HG03175 (cell line): ENCODE data around the gene SND1.
"Not testable (repeated sequence)": the region's sequence is repeated elsewhere in the genome, so short reads cannot be mapped to it uniquely, and the experiment has no call there.

Experiments
- ATAC-seq: cut with Tn5 transposase; IDR thresholded peaks from one replicate; pipeline ENCODE4 v1.9.1; 2021; ENCODE audit warnings: mild to moderate bottlenecking, moderate library complexity; ENCODE audit not compliant: unreplicated experiment

SND1 gene

DNA sequence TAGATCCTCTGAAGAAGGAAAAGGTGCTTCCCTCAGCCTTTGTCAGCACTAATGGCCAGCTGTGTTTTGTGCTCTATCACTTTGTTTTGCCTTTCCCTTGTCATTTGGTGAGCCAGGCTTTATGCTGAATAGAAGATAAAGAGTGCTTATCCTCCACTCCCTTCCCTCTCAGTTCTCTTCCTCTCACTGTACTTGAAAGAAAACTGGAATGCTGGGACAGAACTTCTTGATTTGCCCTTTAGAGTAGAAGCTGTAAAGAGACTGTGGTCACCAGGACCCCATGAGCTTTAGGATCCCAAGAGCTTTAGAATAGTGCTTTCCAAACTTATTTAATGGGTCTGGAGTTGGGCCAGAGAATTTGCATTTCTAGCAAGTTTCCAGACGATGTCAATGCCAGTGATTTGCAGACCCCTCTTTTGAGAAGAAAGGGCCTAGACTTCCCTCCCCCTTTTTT is 297.8 kb downstream of the SND1 start:
- no peak for ATAC-seq

DNA sequence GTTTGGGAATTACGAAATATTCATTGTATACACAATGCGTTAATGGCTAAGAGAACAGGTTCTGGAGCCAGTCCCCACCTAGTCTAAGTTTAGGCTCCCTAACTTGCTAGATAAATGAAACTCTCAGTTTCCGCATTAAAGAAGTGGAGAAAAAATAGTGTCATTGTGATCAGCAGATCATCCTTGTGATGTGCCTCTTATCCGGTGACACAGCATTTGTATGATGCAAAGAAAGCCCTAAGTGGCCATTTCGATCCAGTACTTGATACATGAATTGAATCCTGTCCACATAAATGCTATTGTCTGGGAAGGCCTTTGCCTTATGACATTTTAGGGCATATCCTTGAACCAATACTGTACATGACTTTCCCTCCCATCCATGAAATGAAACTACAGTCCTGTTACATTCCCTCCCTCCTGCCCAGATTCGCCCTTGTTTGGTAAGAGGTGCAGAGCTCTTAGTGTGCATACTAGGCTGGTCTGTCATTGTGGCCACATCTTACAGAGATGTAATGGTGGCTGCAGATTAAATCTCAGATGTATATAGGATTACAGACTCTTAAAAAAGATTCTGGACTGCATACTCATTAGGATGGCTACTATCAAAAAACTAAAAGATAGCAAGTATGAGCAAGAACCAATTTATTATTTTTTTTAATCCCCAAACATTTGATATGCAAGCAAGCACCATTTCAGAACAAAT is 298.4 kb downstream of the SND1 start:
- ATAC-seq, result no peak

DNA sequence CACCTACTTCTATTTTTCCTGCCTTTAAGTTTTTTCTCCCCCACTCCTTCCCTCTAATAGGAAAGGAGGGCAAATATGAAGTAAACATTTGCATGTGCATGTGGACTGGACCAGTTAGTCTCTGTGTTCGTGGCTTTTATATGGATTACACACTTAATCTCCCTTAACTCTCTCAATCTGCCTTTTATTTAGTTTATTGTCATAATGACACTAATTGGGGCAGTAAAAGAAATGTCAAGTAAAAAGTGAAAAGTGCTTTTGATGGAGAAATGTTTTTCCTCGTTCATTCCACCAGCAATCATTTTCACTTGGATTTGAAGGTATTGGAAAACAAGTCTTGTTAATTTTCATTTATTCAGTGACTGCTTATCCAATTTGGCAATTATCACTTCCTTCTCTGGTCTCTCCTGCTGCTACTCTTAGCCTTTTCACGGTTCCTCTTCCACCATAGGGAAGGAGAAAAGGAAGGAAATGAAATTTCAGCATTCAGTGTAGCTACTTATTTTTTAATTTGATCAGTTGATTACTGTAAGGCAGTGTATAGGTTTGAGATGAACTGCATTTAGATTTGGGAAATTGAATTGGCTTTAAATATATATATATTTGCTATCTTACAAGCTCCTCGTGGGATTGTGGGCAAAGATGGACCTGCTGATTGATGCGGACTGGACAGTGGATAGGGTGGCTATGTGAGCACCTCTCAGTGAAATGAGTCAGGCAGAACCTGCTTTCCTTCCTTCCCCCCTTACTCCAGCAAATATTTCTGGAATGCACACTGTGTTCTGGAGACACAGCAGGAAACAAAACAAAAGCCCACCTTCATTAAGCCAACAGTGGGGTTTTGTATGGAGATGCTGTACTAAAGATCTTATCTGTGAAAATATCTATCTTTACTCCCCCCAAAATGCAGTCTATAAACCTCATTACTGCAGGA is 301.7 kb downstream of the SND1 start:
- no peak for ATAC-seq

DNA sequence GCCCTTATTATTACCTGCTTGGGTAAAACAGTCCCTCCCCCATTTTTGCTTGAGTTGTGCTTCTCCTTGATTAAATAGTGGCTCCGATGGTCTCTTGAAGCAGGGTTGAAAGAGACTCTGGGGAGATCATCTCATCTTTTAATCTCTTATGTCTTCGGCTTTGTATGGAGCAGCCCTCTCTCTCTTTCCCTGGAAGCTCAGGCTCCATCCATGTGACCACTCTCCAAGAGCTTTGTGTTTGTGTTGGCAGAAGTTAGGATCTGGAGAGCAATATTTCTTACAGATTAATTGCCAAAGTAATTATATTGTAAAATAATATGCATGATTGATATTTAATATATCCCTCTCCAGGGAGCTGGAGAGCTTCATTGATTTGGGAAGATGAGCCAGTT is 302.4 kb downstream of the SND1 start:
- ATAC-seq, result no peak

DNA sequence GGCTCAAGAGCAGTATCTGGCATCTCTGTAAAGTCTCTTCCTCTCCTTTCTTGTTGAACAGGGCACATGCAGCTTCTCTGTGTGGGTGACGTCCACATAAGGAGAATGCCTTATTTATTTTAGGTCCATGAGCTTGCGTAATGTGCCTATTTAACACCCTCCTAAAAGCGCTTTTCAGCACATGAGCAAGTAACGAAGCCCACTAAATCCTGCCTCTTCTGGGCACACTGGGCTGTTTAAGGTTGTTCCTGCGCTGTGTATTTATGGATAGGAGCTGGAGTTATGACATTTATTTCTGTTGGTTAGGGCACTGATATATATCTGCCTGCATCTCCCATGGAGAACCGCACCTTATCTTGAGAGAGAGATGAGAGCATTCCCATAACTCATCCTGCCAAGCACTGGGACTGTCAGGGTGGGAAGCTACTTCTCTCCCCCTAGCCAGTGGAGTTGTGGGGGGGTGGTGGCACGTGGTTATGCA is 303.1 kb downstream of the SND1 start:
- no peak for ATAC-seq

DNA sequence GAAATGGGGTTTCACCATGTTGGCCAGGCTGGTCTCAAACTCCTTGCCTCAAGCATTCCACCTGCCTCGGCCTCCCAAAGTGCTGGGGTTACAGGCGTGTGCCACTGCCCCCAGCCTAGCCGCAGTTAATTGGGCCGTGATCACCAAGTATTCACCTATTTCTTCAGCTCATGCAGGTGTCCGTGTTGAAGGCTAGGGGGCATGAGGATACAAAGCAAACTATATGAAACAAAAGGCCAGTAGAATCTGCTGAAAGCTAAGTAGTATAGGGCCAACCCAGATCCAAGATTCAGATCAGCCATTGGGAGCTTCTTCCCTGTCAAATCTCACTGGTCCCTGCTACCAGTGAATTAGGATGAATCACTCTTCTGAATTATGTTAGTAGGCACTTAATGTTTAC is 305.9 kb downstream of the SND1 start:
- ATAC-seq, result no peak

DNA sequence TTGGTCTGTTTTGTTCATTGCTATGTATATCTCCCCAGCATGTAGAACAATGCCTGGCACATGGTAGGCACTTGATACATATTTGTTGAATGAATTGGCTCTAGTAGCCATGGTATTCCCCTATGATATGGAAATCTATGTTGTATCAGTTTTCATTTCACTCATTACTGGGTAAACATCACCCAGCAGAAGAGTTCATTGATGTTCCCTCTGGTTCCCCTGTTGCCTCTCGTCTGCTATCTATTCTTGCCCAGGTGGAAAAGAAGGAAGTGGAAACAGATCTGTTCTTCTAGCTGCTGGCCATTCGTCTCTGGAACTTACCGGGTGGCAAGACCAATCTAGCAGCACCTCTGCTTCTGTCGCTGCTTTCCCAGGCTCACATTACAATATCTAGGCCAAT is 307.8 kb downstream of the SND1 start:
- ATAC-seq, result no peak

DNA sequence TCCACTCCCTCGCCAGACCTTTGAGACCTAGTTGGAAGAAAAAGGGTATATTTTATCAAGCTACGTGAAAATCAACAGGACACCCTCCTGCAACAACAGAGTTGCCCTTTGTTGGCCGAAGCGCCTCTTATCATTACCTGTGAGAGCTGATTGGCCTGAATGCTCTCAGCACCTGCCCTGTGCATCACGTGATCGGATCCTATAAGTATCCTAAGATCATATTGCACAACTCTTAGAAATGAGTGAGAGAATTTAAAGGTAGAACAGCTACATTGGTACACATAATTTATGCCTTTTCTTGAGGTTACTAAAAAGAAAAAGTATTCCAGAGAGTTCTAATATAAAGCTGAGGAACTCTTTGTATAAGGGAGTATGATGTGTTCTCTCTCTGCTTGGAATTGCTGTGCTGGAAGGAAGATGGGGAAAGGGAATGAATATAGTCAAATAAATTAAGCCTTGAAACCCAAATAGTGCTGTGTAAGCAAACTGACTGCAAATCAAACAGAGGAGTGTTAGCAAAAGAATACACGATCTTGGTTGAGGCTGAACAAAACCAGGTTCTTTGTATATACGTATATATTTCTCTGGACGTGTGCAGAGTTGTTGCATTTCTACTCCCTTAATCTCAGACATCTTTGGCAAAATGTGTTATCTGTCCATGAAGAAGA is 309.9 kb downstream of the SND1 start:
- no peak for ATAC-seq

DNA sequence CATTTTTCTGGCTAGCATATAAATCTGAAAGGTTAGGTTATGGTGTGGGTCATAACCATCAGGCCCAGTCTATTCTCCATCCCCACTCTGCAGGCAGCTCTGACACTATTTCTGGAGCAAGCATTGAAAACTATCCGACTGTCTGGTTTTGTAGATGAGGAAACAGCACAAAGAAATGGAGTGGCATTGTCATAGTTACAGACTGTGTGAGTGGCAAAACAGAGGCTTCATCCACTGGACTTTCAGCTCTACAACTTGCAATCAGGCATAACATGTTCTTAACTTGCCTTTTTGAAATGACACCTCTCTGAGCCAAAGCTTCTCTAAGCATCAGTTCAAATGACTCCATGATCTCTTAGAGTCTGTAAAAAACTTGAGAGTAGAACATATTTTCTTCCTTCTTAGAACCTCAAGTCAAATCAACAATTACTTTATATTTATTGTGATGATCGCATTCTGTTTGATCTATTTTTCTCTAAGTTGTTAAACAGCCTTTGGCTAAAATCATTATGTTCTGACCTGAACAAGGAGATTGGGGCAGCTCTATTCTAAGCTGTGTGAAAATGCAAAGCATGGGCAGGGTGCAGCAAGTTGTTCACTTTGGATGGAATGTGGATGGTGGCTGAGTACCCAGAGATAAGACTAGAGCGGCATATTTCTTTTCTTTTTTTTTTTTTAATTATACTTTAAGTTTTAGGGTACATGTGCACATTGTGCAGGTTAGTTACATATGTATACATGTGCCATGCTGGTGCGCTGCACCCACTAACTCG is 310.8 kb downstream of the SND1 start:
- ATAC-seq, result no peak

DNA sequence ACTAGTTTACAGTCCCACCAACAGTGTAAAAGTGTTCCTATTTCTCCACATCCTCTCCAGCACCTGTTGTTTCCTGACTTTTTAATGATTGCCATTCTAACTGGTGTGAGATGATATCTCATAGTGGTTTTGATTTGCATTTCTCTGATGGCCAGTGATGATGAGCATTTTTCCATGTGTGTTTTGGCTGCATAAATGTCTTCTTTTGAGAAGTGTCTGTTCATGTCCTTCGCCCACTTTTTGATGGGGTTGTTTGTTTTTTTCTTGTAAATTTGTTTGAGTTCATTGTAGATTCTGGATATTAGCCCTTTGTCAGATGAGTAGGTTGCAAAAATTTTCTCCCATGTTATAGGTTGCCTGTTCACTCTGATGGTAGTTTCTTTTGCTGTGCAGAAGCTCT is 311.9 kb downstream of the SND1 start:
- ATAC-seq, result not testable (repeated sequence)

DNA sequence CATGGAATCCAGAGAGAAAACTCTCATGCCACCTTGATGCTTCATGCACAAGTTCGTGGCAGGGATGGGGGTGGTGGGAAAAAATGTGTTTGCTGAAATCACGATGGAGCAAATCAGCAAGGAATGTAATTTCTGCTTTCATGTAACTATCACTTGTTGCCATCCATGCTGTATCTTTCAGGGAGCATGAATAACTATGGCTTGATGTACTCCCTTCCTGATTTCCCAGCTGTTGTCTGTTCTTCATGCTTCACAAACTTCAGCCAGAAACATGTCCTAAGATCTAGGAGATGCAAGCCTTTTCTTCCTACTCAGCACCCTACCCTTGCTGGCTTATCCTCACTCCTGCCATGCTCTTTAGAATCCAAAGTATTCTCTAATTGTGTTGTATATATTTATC is 315.3 kb downstream of the SND1 start:
- ATAC-seq, result no peak

DNA sequence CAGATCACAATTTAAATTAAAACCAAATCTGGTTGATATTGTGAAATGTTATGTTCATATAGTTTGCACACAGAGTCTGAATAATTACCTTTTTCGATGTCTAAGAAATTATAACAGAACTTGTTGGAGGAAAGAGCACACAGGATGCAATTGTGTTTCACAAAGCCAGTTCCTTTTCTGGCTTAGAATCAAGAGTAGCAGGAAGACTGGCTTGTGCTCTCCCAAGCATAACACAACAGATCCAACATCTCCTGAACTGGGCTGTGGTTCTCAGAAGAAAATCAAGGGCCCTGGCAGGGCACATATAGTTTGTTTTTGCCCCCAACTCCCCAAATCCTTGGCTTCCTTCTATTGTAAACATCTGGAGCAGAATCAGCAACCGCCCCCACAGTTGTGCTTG is 316.6 kb downstream of the SND1 start:
- no peak for ATAC-seq

DNA sequence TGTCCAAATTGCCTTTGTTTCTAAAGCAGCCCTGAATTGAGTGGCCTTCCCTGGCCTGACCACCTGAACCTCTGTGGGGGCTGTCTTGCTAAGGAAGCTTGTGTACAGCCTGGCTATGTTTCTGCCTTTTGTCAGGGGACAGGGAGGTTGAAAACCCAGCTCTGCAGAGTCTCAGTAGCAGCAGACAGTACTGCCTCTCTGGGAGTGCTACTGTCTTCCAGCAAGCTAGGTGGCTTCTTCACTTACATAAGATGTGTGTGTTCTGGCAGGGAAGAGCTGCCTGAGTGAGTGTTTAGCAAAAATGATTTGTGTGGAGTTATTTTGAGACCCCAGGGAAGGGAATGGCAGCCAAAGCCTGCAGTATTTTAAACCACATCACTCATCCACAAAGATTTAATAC is 321.8 kb downstream of the SND1 start:
- ATAC-seq, result no peak

DNA sequence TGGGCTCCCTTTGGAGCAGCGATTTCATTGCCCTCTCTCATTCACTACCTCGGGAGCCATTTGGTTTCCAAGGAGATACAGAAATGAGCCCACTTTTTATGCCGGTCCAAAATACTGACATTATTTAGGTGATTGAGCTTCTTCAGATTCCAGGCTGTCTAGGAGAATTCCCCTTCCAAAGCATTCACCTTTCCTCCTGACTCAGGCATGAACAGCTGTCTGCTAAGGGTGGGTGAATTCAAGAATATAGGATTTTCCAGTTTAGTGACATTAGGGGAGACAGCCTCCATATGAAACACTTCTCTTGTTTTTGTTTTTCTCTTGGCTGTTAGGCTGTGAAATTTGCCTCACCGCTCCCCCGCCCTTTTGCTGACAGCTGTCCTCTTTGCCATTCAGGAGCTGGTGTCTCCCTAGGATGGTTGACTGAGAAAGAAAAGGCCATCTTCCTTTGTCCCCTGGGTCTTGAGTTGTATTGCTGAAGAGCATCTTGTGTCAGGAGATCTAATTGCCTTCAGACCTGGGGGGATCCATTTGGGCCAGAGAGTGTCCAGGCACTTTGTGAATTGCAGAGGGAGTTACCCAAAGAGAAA is 322.5 kb downstream of the SND1 start:
- ATAC-seq, result no peak

DNA sequence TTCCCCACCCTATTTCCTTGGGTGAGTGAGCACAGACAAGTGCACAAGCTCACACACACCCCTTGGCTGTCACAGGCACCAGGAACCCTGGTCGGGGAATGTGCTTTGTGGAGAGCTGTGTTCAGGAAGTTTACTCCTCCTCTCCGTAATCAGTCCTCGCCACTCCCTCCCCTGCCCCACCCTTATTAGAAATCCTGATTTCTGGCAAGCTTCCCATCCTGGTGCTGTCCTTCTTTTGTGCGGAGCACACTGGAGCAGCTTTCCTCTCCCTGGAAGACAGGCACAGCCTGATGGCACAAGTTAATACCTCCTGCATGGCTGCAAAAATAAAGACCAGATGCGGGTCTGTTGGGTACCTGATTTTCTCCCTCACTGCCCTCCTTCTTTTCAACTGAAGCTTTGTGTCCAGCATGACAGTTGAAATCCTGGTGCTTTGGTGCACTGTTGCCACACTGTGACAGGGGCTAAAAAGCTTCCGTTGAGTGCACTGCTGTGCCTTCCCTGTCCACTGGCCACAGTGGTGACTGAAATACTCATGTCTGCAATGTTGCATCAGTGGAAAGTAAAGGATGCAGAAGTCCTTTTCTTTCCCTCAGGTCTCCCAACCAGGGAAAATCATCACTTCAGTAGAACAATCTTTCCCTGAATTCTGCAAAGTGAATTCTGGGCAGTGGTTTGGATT is 324.2 kb downstream of the SND1 start:
- ATAC-seq, result no peak

DNA sequence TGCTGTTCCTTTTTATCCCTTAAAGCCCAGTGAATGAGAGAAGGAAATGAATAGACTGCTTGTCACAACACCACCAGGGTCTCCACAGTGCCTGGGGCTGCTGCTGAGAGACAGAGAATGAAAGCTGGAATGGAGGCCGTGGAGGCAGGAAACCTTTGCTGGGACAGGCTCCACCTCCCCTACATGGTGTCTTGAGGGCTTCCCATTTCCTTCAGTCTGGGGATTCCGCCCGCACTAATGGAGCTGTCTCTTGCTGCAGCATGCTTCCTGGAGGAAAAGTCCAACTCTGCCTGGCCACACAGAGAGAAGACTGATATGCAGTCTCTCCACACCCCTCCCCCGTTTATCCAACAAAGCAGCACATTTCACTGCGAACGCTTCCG is 324.7 kb downstream of the SND1 start:
- no peak for ATAC-seq

DNA sequence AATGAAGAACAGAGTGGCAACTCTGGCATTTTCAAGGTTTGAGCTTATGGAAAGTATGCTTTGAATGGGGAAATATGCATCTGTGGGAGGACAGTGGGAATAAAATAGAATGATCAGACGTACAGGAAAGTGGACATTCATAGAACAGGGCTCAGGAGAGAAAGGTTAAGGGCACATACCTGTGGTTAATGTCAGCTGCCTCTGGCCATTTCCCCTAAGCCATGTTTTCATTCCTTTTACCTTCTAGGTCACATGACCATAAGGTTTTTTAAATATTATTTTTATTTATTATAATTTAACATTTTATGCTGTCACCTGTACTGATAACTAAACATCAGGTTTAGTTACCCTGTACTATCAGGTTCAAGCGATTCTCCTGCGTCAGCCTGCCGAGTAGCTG is 326.4 kb downstream of the SND1 start:
- no peak for ATAC-seq

DNA sequence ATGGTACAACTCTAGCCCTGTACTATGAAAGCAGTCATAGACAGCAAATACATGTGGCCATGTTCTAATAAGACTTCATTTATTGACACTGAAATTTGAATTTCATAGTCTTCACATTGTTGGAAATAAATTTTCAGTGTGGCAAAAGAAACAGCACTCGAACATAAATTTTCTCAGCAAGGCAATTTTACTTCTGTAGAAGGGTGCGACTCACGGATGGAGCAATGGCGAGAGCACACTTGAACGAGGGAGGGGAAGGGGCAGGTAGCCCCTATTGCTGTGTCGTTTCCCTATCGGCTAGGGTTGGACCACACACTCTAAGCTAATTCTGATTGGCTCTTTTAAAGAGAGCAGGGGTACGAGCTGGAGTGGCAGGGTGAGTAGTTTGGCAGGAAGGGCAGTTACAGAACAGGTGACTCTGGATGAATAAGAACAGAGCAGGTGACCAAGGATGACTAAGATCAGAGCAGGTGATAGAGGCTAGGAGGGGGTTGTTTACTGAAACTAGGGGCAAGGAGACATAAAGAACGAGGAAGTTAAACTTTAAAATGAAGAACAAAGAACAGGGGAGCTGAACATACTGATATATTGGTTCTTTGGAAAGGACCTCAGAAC is 327.2 kb downstream of the SND1 start:
- no peak for ATAC-seq

DNA sequence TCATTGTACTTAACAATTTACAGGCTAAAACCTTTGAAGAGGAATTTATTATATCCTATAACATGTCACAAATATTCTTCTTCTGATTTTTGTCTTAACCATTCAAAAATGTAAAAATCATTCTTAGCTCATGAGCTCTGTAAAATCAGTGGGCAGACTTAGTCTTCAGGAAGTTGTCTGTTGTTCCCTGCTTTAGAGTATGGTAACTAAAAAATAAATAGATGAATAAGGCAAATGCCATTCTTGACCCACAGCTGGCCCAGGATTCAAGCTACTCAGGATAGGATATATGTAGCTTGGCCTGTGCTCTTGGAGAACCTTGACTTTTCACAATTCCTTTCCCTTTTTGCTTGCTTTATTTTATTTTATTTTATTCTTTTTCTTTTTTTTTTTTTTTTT is 327.7 kb downstream of the SND1 start:
- no peak for ATAC-seq
